Fibroblast of skin of right biceps (primary cell): ENCODE results near the gene ZSCAN4.

Experiments
- DNase-seq: peaks from one replicate; pipeline ENCODE4 v3.0.0-alpha.2; 2013

ZSCAN4 gene, protein sequence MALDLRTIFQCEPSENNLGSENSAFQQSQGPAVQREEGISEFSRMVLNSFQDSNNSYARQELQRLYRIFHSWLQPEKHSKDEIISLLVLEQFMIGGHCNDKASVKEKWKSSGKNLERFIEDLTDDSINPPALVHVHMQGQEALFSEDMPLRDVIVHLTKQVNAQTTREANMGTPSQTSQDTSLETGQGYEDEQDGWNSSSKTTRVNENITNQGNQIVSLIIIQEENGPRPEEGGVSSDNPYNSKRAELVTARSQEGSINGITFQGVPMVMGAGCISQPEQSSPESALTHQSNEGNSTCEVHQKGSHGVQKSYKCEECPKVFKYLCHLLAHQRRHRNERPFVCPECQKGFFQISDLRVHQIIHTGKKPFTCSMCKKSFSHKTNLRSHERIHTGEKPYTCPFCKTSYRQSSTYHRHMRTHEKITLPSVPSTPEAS

DNA sequence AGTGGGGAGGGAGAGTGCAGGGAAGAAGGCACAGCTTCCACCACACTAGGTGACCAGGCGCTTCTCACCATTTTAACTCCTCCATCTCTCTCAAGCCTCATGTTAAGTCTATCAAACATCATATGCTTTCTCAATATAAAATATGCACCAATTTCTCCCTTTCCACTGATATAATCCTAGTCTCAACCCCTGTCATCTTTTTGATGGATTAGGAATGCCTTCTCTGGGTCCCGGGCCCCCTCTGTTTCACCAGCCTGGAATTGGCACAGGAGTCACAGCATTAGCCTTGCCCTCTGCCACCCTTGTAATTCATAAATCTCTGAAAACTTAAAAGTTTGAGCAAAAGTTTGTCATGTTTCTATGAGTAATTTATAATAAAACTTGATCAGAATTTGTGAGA, at the start of gene ZSCAN4:
Gene ZSCAN4, plus strand, starts transcription at position 301 of the 400 bp plus-strand sequence. CDS start 7,211 bp downstream, outside the sequence.
- no peak for DNase-seq

DNA sequence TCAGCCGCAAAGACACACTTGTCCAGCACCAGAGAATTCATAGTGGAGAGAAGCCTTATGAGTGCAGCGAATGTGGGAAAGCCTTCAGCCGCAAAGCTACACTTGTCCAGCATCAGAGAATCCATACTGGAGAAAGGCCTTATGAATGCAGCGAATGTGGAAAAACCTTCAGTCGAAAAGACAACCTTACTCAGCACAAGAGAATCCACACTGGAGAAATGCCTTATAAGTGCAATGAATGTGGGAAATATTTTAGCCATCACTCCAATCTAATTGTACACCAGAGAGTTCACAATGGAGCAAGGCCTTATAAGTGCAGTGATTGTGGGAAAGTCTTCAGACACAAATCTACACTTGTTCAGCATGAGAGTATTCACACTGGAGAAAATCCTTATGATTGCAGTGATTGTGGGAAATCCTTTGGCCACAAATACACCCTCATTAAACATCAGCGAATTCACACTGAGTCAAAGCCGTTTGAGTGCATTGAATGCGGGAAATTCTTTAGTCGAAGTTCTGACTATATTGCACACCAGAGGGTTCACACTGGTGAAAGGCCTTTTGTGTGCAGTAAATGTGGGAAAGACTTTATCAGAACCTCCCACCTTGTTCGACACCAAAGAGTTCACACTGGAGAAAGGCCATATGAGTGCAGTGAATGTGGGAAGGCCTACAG, 47.9 kb upstream of the ZSCAN4 start:
- DNase-seq, result peak; percentile 19

DNA sequence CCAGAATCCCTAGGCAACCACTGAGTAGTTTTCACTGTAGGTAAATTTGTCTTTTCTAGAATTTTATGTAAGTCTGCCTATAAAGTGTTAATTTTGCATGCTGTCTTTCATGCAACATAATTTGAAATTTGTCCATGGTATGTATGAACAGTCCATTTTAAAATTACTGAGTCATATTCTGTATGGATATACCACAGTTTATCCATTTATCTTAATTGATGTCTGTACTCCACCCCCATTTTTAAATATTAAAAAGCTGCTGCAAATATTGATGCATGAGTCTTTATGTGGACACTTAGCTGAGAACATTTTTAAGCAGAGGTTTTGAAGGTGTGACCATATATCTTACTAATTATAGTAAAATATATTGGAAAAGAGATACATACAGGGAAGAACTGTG, 45.6 kb upstream of the ZSCAN4 start:
- no peak for DNase-seq

DNA sequence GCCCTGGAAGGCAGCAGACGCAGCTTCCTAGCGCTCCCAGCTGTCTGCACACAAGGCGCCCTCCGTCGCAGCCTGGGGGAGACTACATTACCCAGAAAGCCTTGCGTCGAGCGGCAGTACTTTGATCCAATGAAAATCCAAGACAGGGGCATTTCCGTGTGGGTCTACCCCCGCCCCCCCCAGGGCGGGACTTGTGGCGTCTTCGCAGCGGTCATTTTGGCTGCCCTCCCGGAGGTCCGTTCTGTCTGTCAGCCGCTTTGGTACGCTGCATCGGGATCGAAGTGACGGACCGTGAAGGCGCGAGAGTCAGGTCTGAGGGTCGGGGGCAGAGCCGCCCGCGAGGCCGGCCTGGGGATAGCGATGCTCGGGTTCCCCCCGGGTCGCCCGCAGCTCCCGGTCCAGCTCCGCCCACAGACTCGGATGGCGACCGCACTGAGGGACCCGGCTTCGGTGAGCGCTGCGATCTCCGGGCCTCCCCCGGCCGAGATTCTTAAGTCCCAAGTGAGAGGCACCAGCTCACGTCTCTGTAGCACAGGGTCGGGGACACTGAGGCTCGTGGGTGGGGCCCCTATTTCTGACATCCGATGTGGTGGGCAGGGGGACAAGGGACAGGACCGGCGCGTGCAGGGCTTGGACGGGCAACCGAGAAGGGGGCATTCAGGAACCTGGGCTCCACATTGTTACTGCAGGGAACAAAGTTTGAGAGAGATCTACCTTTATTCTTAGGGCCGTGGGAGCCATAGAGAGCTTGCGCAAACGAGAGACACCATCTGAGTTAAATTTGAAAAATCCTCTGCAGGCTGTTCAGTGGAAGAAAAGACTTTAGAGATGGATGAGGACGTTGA, 35.5 kb upstream of the ZSCAN4 start, which contains the start of gene ZNF211:
Gene ZNF211, plus strand, starts transcription at position 182 of the 845 bp plus-strand sequence. Its CDS starts 179 bp downstream, at position 361.
- DNase-seq, result peak; percentile 95

DNA sequence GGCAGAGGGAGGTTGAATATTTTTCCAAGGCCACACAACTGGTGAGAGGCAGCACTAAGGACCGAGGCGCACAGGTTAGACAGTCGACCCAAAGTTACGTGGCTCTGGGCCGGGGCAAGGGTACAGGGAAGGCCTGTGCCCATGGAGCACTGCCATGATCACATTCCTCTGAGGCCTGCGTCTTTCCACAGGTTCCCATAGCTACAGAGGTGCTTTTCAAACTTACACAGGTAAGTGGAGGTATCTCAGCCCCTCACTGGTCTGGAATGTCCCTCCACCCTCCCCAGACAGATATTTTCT, 35.0 kb upstream of the ZSCAN4 start:
- DNase-seq, result no peak

DNA sequence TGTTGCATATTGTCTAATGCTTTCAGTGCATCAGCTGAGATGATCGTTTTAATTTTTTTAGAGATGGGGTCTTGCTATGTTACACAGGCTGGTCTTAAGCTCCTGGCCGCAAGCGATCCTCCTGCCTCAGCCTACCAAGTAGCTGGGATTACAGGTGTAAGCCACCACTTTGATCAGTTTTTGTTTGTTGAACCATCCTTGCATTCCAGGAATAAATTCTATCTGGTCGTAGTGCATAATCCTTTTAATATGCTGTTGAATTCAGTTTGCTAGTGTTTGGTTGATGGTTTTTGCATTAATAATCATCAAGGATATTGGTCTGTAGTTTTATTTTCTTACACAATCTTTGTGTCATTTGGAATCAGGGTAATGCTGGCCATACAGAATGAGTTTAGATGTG, 31.4 kb upstream of the ZSCAN4 start:
- no peak for DNase-seq

DNA sequence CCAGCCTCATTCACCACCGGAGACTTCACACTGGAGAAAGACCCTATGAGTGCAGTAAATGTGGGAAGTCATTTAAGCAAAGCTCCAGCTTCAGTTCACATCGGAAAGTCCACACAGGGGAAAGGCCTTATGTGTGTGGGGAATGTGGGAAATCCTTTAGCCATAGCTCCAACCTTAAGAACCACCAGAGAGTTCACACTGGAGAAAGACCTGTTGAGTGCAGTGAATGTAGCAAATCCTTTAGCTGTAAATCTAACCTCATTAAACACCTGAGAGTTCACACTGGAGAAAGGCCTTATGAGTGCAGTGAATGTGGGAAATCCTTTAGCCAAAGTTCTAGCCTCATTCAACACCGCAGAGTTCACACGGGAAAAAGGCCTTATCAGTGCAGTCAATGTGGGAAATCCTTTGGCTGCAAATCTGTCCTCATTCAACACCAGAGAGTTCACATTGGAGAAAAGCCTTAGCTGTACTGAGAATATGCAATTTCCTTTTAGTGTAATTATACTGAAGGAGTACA, 27.0 kb upstream of the ZSCAN4 start:
- no peak for DNase-seq

DNA sequence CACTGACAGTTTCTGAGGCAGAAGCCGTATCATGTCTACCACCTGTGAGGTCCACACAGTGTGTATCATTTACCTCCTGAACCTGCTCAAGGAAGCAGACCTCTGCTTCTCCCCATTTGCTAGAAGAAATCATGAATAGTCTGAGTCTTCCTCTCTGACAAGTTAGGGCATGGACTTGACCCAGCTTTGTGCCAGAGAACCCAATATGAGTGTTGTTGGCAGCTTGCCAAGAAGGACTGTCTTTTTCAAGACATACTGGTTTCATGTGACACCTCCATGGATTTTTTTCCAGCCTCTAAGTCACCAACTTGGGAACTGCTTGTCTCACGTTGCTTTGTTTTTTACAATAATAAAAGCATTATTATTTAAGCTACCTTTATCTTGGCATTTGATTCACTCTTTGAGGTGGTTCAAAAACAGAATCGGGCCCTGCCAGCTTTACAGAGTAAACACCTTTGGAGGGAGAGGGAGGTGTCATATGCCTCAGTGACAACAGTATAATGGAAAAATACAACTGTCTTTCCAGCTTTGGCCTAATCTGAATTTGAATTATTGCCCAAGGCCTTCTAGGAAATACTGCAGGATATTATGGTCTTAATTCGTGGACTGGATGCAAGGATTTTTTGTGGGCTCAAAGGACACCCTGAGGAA, 26.2 kb upstream of the ZSCAN4 start:
- no peak for DNase-seq

DNA sequence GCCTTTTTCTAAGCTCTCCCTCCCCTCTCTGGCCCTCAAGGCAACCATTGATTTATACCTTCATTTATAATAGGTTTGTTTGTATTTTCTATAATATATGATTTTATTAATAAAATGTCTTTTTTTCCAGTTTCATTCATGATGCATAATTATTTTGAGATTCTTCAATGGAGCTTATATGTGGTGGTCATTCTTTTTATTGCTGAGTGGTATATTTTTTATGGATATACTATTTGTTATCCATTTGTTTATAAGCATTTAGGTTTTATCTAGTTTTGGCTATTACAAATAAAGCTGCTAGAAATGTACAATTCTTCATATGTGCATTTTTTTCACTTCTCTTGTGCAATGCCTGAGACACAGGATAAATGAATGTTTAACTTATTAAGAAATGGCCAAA, 25.0 kb upstream of the ZSCAN4 start:
- DNase-seq, result no peak

DNA sequence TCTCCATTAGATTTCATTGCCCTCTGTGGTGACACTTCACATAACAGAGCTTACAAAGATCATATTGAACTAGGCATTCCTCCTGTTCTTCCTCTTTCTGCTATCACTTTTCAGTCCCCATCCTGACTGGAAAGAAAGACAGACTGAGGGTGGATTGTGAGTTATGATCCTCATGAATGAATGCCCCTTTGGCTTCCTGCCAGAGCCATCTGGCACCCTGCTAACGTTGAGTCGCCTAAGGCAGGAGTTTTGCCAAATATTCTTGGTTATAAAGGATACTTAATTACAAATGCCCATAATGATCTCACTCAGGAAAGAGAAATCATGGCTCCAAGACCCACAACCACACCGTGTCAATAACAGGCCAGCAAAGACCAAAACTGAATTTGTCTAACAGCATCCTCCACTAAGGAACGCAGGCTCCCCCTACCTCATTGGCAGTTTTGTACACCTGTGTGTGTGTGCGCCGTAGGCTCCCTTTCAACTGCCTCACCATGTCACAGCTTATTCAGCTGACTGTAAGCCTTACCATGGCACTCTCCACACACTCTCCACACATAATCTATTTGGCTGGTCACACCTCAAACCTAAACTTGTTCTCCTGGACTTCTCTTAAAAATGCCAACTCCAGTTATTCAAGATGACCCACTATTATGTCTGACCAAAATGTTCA, 20.3 kb upstream of the ZSCAN4 start:
- no peak for DNase-seq

DNA sequence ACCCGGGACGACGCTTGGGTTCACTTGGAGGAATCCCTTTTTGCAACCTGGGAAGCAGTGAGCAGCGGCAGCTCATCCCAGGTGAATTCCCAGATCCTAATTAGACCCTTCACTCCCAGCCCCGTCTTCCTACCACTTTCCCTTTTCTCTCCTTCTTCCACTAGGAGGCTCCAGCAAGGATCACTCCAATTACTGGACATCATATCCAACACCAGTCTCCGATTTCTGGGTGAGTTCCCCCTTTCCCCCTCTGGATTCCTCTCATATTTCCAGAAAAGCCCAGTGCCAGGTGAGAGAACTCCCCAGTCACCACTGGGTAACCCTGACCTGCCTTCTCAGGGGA, 17.1 kb upstream of the ZSCAN4 start:
- DNase-seq, result no peak

DNA sequence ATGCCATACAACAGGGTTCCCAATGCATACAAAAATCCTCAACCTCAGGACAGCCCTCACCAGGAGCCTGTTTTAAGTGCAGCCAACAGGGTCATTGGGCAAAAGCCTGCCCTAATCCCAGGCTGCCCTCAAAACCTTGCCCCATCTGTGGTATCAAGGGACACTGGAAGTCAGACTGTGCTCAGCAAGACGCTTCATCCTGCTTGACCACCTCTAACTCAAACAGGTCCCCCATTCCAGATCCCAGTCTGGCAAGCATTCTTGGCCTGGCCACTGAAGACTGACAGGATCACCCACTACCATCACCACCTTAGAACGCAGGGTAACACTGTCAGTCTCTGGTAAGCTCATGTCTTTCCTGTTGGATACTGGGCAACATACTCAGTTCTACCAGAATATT, 15.0 kb upstream of the ZSCAN4 start:
- no peak for DNase-seq

DNA sequence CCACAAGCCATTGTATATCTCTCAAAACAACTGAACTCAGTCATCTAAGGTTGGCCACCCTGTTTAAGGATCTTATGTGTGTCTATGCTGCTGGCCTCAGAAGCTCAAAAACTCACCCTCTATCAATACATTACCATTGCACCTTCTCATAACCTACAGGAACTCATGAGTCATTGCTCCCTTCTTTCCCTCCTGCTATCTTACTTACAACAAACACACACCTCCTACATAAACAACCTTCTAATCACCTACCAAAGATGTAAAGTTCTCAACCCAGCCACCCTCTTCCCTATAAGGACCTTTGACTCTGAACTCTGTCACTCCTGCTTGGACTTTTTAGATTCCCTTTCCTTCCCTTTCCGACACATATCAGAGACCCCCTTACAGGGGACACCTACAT, 13.3 kb upstream of the ZSCAN4 start:
- no peak for DNase-seq

DNA sequence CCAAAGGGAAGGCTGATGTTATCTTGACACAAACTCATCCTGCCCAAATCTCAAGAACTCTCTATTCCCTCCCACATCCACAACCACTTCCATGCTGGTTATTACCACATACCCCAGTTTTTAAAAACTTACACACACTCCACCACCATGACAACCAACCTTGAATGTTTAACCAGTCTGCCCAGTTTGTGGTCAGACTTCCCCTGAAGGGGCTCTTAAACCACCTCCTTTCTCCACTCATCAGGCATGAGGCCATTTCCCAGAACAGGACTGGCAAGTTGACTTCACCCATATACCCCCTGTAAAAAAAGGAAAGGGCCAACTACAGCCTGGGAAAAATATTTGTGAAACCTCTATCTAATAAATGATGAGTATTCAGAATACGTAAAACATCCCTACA, 12.4 kb upstream of the ZSCAN4 start:
- no peak for DNase-seq

DNA sequence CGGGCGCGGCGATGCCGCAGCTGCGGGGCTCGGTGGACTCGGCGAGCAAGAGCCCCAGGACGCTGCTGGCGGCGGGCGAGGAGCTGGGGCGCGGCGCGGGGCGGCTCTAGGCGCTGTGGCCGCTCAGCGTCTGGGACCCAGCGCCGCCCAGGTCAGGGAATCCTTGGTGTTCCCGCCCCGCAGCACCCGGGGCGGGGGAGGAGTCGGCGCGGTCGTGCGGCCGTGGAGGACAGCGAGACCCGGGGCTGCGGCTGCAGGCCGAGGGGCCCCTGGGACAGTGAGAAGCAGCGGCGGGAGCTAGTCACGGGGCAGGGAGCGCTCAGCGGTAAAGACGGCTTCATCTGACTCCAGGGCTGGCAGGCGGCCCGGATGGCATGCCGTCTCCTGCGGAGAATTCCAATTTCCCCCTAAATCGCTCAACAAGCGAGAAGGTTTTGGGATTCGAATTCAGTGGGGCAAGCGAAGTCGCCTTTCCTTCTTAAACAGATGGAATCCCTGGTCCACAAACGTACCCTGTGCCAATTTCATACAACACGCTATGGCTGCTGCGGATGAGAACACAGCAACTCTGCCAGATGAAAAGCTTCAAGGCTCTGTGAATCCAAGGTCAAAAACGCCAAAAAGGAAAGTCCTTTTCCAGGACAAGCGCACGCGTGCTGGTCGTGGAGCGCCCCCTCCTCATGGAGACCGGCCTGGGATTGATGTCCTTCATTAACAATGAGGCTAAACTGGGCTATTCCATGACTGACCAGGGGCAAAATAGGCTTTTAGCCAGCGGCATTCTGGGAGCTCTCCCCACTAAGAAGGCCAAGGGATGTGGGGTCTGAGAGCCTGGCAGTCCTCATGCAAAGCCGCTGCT, 4.2 kb upstream of the ZSCAN4 start:
- DNase-seq, result peak; percentile 66

DNA sequence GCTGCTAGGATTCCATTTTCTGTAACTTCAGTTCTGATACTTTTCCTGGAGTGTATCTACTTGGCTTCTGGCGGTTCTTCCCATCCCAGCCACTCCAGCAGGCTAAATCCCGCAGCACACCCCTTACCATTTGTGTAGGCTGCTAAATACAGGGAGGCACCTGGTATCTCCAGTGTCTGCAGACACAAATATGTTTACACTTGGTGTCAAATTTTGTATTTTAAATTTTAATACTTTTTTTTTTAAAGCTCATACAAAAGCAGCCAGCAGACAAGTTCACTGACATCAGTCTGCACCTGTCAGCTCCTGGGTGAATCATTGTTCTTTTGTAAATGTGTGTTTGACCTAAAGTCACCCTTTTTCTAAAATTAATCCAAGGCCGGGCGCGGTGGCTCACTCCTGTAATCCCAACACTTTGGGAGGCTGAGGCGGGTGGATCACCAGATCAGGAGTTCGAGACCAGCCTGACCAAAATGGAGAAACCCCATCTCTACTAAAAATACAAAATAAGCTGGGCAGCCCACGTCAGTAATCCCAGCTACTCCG, 3.4 kb upstream of the ZSCAN4 start:
- no peak for DNase-seq

DNA sequence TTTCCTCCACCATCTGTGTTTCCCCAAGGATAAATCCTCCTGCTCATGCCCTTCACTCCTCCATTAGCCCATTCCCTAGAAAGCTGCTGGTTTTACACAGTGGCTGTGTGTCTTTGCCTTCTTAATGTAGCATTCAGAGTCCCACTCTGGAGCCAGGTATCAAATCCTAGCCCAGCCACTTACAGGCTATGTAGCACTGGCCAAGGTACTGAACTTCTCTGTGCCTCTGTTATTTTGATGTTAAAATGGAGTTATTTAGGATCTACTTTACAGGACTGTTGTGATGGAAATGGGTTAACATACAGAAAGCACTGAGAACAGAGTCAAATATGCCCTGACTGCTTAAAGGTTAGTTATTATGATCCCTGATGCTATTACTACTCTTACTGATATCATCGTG, 1.5 kb upstream of the ZSCAN4 start:
- no peak for DNase-seq

DNA sequence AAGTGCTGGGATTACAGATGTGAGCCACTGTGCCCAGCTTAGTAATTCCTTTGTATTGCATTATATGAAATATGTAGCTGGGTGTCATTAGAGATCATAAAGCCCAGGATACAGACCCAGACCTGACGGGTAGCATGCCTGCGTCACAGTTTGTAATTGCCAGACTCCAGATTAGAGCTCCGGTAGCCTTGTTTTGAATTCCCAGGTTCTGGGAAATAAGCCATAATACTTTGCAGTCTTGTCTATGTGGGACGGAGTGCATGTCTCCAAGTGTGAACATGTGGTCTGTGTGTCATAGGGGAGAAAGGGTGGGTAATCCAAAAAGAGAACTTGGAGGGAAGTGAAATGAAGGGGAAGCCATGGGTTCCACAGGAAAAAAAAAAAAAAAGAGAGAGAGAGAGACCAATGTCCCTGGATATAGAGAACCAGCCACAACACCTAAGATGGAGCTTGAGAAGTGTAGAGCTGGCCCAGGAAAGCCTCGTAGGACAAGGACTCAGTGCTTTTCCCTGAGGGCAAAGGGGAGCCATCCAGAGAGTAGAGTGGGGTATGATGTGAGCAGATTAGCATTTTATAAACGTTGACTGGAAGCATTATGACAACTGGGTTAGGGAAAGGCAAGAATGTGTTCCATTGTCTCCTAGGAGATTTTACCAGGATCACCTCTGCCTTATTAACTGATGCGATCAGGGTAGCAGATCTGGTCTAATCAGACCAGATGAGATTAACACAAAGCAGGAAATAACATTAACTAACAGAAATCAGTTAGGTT, 2.6 kb downstream of the ZSCAN4 start:
- no peak for DNase-seq

DNA sequence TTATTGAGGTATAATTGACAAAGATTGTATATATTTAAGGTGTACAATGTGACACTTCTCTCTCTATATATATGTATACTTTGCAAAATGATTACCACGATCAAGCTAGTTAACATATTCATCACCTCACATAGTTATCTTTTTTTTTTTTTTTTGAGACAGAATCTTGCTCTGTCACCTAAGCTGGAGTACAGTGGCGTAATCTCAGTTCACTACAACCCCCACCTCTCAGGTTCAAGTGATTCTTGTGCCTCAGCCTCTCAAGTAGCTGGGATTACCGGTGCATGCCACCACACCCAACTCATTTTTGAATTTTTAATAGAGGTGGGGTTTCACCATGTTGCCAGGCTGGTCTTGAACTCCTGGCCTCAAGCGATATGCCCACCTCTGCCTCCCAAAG, 3.7 kb downstream of the ZSCAN4 start:
- DNase-seq, result no peak

DNA sequence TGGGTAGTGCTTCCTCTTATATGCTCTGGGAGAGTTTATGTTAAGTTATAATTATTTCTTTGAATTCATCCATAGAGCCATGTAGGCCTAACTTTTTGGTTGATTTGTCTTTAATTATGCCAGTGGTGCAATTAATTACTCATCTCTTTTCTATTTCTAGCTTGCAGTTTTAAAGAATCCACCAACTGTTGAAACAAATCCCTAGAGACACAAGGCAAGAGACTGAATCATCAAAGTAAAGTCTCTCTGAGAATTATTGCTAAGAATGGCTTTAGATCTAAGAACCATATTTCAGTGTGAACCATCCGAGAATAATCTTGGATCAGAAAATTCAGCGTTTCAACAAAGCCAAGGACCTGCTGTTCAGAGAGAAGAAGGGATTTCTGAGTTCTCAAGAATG, 7.1 kb downstream of the ZSCAN4 start:
- peak; percentile 20 for DNase-seq
